GM21619 (cell line): ENCODE data around the gene ZNF280A.
"Not testable (repeated sequence)": the region's sequence is repeated elsewhere in the genome, so short reads cannot be mapped to it uniquely, and the experiment has no call there.

ENCODE experiments used
- ATAC-seq: cut with Tn5 transposase; IDR thresholded peaks from one replicate; pipeline ENCODE4 v1.9.1; 2021; ENCODE audit not compliant: unreplicated experiment

The ZNF280A gene

DNA sequence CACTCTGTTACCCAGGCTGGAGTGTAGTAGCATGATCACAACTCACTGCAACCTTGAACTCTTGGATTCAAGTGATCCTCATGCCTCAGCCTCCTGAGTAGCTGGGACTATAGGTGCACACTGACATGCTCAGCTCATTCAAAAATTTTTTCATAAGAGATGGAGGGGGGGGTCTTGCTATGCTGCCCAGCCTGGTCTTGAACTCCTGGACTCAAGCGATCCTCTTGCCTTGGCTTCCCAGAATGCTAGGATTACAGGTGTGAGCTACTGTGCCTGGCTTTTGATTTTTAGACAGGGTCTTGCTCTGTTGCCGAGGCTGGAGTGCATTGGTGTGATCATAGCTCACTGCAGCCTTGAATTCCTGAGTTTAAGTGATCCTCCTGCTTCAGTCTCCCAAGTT lies 25.0 kb upstream of the ZNF280A start:
- no peak for ATAC-seq

DNA sequence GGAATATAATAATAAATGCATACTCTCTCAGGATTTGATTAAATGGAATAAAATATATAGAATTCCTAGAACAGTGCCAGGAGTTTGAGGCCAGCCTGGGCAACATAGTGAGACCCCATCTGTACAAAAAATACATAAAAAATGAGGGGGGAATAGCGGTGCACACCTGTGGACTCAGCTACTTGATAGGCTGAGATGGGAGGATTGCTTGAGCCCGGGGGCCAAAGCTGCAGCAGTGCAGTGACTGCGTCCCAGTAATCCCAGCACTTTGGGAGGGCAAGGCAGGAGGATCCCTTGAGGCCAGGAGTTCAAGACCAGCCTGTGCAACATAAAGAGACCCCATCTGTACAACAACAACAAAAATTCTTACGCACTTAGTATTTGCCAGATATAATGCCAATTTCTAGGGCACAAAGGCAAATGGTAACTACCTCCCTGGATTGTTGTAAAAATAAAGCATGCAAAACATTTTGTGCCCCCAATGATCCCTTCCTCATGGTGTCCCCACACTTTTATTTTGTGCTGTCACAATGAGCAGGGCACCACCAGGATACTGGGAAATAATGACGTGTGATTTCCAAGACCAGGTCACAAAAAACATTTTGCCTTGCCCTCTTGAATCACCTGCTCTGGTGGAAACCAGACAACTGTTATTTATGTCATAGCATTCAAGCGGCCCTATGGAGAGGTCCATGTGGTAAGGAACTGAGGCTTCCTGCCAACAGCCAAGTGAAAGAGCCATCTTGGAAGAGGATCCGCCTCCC lies 18.3 kb upstream of the ZNF280A start:
- no peak for ATAC-seq

DNA sequence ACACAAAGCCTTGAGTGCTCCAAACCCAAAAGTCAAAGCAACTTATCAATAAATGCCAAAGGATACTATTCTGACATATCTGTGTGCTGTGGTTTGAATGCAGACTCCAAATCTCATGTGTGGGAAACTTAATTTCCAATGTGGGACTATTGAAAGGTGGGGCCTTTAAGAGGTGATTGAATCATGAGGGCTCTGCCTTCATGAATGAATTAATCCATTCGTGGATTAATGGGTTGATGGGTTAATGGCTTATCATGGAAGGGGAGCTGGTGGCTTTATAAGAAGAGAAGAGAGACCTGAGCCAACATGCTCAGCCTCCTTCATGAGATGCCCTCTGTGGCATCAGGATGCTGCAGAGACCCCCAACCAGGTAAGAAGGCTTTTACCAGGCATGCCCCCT lies 16.8 kb upstream of the ZNF280A start:
- no peak for ATAC-seq

DNA sequence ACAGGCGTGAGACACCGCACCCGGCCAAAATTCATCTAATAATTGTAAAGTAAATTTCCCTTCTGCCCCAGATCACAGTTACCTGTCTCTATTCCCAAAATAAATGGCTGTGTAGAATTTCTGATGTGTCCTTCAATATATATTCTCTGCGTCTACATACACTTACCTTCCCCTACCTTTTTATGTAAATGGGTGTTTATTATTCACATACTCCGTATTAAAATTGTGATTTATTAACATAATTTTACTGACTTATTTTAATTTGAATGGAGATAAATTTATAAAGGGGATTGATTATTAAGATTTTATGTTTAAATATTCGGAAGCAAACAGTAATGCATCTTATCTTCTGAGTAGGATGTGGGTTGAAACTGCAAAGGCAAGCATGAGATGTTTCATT lies 16.4 kb upstream of the ZNF280A start:
- no peak for ATAC-seq

DNA sequence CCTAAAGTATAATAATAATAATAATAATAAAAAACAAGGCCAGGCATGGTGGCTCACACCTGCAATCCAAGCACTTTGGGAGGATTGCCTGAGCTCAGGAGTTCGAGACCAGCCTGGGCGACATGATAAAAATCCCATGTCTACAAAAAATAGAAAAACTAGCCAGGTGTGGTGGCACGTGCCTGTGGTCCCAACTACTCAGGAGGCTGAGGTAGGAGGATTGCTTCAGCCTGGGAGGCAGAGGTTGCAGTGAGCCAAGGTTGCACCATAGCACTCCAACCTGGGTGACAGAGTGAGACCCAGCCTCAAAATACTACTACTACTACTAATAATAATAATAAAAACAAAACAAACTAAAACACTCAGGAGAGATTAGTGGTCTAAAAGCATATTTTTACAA lies 15.6 kb upstream of the ZNF280A start:
- ATAC-seq, result no peak

DNA sequence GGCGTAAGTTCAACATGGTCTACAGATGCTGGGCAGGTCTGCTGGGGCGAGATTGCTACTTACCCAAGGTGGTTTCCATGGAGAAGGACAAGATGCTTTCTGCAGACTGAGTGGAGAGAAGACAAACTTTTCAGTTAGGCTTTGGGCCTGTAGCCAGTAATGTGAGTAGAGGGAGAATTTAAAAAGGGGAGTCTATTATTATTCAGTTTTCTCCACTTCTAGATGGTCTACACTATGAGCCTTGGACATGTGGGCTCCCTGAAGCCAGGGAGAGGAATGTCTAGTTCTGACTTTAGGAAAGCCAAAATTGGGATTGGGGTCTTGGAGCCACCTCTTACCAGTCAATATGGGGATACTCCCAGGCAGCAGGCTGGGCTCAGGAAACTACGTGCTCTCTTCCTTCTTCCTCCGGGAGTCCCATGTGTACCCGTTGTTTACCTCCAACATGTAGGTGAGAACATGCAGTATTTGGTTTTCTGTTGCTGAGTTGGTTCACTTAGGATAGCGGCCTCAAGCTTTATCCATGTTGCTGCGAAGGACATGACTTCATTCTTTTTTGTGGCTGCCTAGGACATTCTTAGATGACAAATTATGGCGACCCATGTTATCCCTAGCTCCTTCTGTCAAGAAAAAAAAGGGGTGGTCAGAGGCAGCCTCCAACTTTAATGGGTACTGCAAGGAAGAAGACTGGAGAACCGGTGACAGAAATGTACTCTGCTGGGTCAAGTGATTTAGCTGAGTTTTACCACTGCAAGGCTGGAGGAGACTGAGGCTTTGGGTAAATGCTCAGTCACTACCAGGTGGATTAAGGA lies 14.7 kb upstream of the ZNF280A start:
- ATAC-seq, result no peak

DNA sequence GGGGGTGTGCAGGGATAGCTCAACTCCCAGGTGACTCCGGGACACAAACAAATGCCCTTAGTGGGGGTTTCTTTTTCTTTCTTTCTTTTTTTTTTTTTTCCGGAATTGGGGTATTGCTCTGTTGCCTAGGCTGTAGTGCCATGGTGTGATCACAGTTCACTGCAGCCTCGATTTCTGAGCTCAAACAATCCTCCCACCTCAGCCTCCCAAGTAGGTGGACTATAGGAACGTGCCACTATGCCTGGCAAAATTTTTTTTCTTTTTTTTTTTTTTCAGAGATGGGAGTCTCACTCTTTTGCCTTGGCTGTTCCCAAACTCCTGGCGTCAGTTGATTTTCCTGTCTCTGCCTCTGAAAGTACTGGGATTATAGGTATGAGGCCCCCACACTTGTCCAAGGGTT lies 13.8 kb upstream of the ZNF280A start:
- ATAC-seq, result no peak

DNA sequence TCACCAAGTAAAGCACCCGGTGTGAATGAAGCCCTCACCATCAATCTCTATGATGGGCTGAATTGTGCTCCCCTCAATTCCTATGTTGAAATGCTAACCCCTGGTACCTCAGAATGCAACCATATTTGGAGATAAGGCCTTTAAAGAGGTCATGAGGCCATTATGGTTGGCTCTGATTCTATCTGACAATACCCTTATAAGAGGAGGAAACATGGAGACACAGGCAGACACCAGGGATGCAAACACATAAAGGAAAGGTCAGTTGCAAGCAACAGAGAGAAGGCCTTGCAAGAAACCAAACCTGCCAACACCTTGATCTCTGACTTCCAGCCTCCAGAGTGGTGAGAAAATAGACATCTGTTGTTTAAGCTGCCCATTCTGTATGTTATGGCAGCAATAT lies 13.3 kb upstream of the ZNF280A start:
- ATAC-seq, result no peak

DNA sequence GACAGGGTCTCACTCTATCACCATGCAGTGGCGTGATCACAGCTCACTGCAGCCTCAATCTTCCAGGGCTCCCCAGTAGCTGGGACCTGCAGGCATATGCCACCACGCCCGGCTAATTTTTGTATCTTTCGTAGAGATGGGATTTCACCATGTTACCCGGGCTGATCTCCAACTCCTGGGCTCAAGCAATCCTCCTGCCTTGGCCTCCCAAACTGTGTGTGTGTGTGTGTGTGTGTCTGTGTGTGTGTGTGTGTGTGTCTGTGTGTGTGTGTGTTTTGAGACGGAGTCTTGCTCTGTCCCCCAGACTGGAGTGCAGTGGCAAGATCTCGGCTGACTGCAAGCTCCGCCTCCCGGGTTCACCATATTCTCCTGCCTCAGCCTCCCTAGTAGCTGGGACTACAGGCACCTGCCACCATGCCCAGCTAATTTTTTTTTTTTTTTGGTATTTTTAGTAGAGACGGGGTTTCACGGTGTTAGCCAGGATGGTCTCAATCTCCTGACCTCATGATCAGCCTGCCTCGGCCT lies 12.5 kb upstream of the ZNF280A start:
- not testable (repeated sequence) for ATAC-seq

DNA sequence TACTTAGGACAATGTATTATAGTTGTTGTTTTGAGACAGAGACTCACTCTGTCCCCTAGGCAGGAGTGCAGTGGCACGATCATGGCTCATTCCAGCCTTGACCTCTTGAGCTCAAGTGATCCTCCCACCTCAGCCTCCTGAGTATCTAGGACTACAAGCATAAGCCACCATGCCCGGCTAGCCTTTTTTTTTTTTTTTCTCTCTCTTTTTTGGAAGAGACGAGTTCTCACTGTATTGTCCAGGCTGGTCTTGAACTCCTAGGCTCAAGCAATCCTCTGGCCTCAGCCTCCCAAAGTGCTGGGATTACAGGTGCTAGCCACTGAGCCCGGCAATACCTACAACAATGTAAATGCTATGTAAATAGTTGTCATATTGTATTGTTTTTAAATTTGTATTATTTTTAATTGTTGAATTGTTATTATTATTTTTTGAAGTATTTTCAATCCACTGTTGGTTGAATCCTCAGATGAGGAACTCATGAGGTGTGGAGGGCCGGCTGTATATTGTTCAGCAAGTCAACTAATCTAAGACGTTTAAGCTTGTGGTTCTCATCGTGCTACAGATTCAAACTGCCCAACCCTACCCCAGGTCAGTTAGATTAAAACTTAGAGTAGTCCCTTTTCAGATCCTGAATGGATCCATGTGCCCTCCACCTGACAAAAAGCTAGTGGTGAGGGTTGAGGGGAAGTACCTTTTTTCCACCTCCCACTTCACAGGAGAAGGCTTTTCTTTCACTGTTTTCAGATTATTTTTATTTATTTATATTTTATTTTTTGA lies 11.9 kb upstream of the ZNF280A start:
- no peak for ATAC-seq

DNA sequence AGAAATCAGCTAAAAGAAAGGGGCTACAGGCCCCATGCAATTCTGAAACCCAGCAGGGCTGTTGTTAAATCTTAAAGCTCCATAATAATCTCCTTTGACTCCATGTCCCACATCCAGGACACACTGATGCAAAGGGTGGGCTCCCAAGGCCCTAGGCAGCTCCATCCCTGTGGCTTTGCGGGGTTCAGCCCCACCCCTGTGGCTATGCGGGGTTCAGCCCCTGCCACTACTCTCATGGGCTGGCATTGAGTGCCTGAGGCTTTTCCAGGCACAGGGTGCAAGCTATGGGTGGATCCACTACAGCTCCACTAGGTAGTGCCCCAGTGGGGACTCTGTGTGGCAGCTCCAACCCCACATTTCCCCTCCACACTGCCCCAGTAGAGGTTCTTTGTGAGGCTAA lies 8.7 kb upstream of the ZNF280A start:
- no peak for ATAC-seq

DNA sequence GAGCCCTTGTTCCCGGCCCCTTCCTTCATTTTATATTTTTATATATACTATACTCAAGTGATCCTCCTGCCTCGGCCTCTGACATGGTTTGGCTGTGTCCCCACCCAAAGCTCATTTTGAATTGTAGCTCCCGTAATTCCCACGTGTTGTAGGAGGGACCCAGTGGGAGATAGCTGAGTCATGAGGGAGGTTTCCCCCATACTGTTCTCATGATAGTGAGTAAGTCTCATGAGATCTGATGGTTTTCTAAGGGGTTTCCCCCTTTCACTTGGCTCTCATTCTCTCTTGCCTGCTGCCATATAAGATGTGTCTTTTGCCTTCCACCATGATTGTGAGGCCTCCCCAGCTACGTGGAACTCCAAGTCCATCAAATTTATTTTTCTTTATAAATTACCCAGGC lies 7.2 kb upstream of the ZNF280A start:
- no peak for ATAC-seq

DNA sequence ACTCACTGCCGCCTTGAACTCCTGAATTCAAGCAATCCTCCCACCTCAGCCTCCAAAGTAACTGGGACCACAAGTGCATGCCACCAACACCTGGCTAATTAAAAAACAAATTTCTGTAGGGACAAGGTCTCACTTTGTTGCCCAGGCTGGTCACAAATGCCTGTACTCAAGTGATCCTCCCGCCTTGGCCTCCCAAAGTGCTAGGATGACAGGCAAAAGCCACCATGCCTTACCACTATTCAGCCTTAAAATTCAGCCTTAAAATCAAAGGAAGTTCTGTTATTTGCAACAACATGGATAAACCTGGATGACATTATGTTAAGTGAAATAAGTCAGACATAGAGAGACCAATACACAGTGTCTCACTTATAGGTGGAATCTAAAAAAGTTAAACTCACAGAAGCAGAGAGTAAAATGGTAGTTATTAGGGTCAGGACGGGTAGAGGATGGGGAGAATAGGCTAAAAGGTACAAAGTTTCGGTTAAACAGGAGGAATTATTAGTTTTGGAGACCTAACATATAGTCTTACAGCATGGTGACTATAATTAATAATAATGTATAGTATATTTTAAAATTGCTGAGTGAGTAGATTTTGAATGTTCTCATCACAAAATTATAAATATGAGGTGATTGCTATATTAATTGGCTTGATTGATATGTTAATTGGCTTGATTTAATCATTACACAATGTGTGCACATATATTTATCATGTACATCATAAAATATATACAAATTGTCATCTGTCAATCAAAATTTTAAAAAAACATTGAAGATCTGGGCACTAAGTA lies 6.2 kb upstream of the ZNF280A start:
- ATAC-seq, result no peak

DNA sequence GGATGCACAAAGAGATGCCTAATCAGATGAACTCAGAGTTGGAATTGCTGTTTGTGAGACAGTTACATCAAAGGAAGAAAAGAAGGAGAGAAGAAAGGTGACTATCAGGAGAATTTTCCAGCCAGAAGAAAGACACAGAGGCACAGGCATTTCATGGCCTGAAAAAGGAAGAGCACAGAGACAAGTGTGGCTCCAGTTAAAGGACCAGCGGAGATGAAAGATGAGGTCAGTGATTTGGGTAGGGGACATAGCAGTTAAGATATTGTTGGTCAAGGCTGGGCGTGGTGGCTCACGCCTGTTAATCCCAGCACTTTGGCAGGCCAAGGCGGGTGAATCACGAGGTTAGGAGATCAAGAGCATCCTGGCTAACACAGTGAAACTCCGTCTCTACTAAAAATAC lies 3.4 kb upstream of the ZNF280A start:
- ATAC-seq, result no peak

DNA sequence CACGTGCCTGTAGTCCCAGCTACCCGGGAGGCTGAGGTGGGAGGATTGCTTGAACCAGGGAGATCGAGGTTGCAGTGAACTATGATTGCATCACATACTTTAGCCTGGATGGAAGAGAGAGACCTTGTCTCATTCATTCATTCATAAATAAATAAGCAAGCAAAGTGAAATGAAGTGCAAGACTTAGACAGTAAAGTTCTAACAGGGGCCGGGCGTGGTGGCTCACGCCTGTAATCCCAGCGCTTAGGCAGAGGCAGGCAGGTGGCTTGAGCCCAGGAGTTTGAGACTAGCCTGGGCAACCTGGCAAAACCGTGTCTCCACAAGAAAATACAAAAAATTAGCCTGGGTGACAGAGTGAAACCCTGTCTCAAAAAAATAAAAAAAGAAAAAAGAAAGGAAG lies 1.6 kb upstream of the ZNF280A start:
- no peak for ATAC-seq

DNA sequence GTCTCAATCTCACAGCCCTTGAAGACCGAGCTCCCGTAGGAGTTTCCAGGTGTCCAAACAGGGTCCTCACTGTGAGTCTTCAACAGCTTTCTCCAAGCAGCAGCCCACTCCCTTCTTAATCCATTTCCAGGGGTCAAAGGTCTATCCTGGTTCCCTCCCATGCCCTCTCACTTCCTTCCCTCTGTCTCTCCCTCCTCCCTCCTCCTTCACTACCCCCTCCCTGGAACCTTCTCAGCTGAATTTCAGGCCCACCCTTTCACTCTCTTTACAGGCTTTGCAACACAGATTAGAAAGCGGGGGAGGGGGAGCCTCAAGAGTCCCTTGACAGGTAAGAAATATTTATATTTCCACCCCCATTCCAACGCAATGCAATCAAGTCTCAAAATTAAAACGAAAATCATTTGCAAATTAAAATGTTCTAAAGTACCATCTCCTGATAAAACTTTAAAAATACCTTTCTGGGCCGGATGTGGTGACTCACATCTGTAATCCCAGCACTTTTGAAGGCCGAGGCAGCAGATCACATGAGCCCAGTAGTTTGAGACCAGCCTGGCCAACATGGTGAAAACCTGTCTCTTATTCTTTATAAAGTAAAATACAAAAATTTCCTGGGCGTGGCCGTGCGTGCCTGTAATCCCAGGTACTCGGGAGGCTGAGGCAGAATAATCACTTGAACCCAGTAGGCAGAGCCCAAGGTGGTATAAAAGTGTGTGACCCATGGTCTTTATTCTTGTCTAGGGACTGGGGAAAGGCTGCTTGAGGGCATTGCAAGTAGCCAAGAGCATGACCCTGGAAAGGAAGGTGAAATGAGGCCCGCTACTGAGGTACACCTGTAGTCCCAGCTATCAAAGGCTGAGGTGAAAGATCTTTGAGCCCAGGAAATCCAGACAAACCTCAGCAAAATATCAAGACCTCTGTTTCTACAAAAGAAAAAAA lies 865 bp upstream of the ZNF280A start:
- ATAC-seq, result no peak

DNA sequence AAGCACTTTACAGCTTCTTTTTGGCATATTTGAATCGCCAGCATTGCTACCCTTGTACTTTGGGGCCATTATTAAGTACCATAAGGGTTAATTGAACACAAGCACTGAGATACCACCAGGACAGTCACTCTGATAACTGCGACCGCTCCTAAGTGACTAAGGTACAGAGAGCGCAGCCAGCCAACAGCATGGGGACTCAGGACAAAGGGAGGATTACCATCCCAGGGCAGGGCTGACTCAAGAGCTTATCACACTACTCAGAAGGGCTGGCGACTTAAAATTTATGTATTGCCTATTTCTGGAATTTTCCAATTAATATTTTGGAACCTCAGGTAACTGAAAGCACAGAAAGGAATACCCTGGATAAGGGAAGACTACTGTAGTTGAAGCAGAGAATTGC lies 479 bp downstream of the ZNF280A start:
- no peak for ATAC-seq

DNA sequence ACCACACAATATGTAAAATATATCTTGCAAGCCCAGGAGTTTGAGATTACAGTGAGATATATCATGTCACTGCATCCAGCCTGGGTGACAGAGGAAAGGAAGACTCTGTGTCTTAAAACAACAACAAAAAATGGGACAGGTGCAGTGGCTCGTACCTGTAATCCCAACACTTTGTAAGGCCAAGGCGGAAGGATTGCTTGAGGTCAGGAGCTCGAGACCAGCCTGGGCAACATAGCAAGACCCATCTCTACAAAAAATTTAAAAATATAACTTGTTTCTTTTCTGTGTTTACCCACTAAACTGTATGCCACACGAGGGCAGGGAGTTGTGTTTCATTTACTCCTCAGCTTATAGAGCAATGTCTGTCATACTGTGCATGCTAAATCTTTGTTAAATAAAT lies 3.1 kb downstream of the ZNF280A start:
- ATAC-seq, result no peak

DNA sequence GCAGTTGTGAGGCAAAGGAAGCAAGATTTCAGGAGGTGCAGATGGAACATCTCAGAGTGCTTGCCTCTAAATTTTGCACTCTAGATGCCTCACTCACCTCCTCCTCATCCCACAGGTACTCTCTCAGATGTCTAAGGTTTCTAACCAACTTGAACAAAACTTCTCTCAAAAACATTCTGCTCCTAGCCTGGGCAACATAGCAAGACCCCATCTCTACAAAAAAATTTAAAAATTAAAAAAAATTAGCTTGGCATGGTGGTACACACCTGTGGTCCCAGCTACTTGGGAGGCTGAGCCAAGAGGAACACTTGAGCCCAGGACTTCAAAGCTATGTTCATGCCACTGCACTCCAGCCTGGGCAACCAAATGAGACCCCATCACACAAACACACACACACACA lies 4.2 kb downstream of the ZNF280A start:
- ATAC-seq, result no peak

DNA sequence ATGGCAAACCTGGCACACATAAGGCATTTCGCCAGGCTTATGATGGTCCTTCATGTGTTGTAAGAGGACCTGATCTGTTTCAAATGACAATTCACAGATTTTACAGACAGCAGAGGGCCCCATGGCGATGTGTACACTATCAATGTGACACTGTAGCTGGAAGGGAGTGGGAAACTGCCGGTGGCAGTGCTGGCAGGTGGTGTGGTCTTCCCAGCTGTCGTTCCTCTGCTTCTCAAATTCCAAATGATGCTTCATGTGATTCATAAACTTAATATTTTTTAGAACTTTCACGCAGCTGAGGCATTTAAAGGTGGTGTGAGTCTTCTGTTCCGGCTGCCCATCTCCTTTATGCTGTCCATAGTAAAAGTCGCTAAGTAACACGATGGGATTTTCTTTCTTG lies 5.6 kb downstream of the ZNF280A start:
- ATAC-seq, result not testable (repeated sequence)
